Mucosa of gallbladder (tissue), 1 donor: ENCODE results near the gene MAP2K7. TPM values are rescaled to one million over a fixed set of nuclear protein-coding genes. Genes with fewer than 3 reads are reported as not detected.

ENCODE experiments used
- DNase-seq: peaks from one replicate; pipeline ENCODE4 v3.0.0-alpha.2; 2020; ENCODE audit warnings: low spot score
- total RNA-seq: library from RNA; stranded (reverse); gene quantifications from one replicate; pipeline ENCODE4 v1.2.1, GENCODE V29; 2021
- donor health status: DM: no; HTN: no; CAD: no.

Gene MAP2K7
- total RNA-seq, 1 donor from 2014 or later, result 39.1 TPM

GRCh38 chr19:7918615-7919421 lies 15.1 kb downstream of the MAP2K7 start:
- DNase-seq, result no peak

DNA sequence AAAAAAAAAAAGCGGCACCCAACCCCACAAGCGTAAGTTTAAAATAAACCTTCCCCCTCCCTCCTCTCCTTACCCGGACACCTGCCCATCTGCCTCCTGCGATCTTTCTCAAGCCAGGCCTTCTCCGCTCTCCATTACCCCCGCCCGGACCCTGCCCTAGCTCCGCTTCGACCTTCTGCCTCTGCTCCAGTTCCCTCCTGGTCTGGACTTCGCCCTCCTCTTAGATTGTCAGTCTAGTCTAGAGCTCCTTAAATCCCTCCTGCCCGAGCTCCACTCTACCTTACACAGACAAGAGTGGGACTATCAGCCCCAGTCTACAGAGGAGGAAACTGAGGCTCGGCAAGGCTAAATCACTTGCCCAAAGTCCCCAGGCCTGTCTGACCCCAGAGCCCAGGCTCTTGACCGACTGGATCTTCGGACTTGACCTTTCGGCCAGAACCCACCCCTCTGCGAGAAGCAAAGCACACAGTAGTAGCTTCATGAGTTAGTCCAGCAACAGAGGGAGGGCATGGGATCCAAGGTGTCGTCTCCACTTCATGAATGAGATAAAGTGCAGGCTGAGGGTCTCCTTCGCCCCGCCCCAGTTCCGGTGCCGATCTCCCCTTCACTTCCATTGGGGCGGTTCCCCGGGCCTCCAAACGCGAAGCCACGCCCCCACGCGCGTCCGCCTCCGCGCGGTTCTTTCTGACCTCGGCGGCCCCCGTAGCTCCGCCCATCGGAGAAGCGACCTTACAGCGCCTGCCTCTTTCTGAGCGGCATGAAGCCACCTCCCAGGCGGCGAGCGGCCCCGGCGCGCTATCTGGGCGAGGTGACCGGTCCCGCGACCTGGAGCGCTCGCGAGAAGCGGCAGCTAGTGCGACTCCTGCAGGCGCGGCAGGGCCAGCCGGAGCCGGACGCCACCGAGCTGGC lies 16.2 kb downstream of the MAP2K7 start, which contains the start of gene SNAPC2:
SNAPC2 (plus strand) TSS at position 729 of the 909 bp plus-strand sequence; CDS start at position 758, 29 bp downstream.
- peak; percentile 97 for DNase-seq

DNA sequence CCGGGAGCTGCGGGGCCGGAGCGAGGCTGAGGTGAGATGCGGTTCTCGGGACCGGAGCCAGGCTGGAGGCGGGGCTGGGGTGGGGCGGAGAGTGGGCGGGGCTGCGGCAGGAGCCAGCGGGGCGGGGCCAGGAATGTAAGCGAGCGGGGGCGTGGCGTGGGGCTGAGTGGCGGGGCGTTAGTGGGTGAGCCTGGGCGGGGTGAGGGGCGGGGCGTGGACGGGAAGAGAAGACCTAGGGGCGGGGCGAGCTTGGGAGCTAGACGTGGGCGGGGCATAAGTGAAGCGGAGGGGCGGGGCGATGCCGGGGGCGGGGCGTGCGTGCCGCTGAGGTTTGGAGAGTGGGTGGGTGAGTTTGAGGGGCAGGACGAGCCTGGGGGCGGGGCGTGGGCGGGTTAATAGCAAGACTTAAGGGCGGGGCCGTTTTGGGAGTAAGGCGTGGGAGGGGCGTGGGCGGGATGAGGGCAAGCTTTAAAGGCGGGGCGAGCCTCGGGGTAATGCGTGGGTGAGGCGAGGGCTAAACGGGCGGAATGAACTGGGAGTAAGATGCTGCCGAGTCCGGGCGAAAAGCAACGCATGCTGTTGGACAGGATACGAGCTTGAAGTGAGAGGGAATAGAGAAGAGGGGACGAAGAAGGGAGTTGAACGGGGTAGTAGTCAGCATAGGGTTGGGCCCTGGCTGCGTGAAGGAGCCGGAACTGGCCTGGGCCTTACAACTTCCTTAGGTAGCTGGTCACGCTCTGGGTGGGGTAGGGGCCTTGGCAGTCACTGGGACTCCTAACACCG lies 17.0 kb downstream of the MAP2K7 start:
- DNase-seq, result peak; percentile 100

DNA sequence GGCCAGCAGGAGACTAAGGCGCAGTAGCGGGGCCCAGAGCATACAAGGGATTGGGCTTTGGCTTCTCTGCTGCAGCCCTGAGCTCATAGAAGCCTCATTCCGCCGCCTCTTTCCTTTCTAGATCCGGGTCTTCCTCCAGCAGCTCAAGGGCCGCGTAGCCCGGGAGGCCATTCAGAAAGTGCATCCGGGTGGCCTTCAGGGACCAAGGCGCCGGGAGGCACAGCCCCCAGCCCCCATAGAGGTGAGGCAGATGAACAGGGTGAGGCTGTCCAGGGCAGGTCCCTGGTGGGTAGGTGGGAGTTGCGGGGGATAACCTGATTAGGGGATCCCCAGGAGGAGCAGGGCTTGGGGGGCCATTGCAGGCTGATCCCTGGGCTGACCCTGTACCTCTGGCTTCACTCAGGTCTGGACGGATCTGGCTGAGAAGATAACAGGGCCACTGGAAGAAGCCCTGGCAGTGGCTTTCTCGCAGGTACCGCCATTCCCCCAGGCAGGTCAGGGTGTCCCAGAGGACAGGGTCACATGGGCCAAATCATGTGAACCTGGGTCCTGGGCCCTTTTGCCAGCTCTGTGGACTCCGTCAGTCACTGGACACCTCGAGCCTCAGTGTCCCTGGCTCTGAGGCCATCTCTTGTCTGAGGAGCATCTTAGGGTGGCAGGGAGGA lies 17.8 kb downstream of the MAP2K7 start:
- no peak for DNase-seq

DNA sequence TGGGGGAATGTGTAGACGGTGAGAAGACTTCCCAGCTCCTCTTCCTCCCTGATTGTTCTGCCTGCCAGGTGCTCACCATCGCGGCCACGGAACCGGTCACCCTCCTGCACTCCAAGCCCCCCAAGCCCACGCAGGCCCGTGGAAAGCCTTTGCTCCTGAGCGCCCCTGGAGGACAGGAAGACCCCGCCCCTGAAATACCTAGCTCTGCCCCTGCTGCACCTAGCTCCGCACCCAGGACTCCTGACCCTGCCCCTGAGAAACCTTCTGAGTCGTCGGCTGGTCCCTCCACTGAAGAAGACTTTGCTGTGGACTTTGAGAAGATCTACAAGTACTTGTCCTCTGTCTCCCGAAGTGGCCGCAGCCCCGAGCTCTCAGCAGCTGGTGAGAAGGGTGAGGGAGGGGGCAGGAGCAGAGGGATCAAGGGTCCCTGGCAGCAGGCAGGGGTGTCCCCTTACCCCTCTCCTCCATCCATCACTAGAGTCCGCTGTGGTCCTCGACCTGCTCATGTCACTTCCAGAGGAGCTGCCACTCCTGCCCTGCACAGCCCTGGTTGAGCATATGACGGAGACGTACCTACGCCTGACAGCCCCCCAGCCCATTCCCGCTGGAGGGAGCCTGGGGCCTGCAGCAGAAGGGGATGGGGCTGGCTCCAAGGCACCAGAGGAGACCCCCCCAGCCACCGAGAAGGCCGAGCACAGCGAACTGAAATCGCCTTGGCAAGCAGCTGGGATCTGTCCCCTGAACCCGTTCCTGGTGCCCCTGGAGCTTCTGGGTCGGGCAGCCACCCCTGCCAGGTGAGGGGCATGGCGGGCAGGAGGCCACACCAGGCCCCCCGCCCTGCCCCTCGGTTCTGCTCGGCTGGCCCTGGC lies 18.5 kb downstream of the MAP2K7 start:
- DNase-seq, result no peak

DNA sequence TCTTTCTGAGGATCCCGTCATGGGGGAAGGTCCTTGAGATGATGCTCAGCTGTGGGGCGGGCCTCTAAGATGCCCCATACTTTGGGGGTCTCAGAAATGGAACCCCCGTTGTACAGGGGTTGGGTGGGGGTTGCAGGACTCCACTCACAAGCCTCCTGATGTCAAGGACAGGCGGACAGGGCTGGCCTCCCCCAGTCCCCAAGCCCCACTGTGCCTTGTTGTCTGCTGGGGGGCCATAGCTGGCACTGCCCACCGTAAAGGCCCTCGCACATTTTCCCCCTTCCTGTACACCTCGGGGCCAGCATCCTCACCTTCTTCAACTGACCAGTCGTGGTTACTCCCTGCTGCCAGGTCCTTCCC lies 19.1 kb downstream of the MAP2K7 start:
- no peak for DNase-seq

DNA sequence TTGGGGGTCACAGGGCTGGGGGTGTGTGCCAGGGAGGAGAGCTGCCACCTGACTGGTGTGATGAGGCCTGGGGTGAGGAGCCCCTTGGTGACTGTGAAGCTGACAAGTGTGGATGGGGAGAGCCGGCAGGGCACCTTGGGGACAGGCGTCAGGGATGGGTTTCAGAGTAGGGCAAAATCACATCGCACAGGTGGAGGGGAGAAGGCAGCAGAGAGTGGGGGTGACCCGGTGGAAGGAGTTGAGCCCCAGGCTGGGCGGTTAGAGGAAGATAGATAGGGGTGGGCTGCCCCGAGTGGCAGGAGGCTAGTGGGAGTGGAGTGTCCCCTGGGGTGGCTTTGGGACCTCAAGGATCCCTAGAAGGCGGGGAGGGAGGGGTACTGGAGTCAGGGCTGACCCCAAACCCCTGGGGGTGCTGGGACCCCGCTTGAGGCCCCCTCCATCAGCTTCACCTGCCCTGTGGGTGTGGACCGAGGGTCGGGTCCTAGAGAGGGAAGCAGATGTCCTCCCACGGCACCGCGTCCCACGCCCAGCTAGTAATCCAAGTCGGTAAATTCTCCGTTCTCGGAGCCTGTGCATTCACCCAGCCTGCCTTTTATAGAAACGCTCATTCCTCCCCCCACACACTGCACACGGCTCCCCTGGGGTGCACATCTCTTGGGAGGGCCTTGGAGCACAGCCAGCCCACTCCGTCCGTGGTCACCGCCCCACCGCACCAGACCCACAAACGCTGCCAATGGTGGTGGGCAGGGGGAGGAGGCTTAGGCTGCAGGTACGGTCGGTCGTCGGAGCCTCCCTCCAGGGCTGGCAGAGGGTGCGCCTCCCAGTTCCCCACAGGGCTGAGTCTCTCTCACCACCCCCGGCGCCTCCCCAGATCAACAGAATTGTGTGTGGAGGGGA lies 19.9 kb downstream of the MAP2K7 start:
- DNase-seq, result no peak

- DNase-seq, result no peak
Observed at GRCh38 chr19:7924241-7924640, 20.6 kb downstream of the MAP2K7 start.

DNA sequence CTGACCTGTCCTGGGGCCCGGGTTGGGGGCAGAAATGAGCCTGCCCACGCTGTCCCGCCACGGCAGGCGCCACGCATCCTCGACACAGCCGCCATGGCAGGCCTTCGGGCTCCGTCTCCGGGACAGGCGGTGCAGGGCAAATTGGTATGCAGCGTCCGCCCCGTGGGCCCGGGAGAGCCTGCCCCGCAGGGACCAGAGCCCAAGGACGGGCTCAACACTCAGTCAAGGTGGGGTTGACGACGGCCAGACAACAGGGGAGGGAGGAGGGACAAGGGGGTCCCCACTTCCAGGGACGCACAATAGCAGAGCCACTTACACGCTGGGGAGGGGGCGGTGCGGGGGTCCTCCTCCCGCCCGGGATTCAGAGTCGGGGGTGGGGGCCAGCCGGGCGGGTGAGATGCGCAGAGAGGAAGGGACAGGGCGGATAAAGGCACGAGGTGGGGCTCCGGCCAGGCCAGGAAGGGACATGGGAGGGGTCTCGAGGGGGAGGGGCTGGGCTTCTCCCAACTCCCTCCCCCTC lies 21.0 kb downstream of the MAP2K7 start:
- DNase-seq, result no peak

DNA sequence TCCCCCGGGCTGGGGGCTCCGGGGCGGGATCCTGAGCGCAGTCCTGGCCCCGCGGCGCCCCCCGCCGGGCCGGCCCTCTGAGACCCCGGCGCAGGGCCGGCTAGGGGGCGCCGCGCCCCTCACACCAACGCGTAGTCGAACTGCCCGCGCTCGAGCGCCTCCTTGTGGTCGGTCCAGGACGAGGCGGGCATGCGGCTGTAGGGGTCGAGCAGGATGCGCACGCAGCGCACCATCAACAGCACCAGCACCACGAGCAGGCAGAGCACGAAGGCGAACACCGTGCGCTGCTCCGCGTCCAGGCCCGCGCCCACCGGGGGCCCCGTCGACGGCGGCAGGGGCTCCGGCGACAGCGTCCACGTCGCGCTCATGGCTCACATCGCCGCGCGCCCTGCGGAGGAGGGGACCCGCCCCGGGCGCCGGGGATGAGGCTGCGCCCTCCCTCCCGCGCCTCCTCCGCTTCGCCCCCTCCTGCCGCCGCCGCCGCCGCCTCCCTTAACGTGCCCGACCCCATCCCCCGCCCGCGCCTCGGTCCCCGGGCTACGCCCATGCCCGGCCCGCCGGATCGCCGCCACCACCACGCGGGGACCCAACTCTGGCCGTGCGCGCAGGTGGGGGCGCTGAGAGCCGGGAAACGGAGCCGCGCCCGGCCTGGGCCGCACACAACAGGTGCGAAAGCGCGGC lies 21.6 kb downstream of the MAP2K7 start:
- peak; percentile 53 for DNase-seq

DNA sequence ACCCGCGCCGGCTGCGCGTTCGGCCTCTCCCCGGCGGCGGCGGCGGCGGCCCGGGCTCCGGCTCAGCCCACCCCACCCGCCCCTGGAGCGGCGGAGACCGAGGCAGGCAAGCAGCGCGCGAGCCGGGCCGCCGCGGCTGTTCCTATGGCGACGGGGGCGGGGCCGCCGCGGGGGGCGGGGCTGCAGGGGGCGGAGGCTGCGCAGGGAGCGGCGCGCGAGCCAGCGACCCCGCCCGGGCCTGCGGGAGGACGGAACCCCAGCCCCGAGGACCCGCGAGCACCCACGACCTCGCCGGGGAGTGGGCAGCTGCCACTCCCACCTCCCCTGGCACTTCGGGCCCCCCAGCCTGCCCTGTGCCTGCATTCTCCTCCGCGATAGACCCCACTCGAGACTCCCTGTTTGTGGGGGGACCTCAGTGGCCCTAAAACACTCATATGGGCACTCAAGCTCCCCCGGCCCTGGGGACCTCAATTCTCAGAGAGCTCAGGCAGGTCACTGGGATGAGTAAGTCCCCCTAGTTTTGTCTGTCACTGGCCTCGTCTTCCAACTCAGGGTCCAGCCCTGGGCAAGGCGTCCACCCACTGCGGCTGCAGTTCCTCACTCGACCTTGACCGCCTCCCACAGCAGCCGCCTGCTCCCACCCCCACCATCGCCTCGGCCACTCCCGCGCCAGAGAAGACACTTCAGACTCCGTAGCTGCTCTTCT lies 22.5 kb downstream of the MAP2K7 start, which contains the start of gene CTXN1:
CTXN1 (minus strand) TSS at position 115 of the 706 bp plus-strand sequence. CDS start 597 bp downstream, outside the sequence.
- peak; percentile 60 for DNase-seq

DNA sequence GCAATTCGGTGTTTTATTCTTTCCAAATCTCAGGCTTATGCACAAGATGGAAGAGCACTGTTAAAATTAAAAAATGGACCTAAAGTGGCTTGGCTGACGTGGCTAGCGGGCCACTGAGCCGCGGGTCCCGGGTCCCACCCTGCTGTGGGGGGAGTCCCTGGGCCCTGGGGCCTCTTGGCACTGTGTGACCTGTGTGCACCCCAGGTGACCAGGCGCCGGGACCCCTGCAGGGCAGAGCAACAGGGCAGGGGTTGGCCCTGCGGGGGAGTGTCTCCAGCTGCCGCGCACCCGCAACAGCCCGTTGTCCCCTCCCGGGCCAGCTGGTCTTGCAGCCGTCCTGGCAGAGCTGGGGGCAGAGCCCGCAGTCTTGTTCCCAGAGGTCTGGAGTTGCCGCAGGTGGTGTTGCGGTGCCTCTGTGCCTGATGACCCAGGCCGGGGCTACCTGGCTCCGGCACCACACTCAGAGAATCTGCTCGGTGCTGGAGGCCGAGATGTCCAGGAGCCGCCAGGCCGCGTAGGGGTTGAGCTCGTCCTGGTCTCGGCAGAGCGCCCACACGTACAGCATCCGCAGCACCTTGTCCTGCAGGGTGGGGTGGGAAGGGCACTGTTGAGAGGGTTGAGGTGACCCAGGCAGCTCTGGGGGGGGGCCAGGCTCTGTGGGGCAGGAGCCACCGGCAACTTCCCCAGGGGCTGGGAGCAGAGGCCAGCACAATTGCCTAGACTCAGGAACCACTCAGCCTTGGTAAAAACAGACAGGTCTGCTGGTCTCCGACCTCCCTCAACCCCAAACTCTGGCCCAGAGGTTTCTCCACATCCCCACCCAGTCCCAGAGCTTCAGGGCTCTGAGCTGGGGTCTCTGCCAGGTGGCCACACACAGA lies 23.3 kb downstream of the MAP2K7 start:
- no peak for DNase-seq

DNA sequence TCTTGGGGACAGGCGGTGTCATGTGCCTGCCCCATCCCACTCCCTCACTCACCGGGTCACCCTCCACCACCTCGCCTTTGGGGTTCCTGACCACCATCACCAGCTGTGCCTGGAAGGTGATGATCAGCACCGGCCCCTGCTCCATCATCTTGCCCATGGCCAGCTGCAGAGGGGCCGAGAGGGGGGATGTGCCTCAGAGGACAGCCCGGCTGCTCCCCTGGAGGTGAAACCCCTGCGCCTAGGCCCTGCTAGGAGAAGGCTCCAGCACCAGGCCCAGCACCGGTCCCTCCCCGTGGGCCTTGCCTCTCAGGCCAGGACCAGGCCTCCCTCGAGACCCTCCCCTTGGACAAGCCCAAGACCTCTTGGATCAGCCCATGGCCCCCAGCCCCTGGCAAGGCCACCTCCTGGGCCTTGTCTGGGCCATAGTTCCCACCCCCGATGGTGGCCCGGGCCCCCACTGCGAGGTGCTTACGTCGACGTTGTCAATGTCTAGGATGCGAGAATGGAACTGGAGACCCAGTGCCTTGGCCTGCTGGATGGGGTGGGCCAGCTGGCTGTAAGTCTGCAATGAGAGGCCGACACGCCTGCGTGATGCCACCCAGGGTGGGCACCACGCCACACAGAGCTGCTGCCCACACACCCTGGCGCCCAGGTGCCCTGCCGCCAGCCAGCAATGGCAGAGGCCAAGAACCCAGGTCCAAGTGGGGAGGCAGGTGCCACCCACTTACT lies 24.1 kb downstream of the MAP2K7 start:
- no peak for DNase-seq

DNA sequence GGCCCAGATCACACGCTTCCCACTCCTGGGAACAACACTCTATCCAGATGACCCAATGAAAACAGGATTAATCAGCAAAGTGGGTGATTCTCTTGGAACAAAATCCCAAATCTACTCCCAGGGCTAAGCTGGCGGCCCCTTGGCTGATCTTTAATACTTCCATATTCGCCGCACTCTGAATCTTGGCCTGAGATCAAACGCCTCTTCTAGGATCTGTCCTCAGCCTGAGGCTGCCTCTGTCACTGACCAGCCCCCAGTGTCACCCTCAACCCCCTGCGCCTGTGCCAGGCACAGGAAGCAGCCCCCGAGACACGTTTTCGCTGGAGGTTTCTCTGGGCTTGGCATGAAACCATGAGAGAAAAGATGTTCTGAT lies 24.6 kb downstream of the MAP2K7 start:
- DNase-seq, result no peak

DNA sequence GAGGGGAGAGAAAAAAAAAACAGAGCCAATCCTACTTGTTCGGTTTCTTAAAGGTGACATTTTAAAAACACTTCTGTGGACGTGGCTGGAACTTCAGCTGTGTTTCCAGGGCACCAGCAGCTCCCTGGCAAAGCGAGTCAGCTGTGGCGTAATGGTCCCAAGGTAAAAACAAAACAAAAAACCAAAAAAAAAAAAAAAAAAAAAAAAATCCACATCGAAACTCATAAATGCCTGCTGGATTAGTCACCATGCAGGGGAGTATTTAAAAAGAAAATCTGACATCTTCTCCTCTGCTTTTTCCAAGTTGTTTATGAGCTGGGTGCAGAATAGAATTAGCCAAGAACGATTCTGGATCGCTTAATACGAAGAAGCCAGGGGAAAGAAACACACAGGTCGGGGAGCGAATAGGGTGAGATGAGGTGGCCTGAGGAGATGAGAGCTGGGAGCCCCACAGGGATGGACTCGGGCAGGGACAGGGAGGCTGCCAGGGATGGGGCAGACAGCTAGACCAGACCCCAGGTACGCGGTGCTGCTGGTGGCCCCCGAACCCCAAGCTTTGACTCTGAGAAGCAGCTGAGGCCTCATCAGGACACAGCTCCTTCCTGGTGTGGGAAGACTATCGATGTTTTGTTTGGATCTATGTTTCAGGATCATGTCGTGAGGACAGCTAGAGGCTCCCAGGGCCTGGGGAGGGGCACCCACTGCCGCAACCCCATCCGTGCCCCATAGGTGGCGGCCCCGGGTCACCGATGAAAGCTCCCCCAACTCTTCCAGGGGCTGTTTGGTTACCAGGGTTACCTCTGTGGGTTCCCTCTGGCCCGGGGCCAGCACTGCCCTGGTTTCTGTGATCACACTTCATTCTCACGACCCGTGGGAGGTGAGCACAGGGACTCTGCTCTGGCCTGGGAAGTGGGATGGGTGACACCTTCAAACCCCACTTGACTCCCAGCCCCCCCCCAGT lies 25.3 kb downstream of the MAP2K7 start:
- no peak for DNase-seq
